T-helper 2 cell treated with Interferon-gamma antibody and Interleukin-4, amounts not matched to agents 100 ng/mL and 5 ng/mL, for 36 hours (primary cell): Measurements from ENCODE around the gene FNDC4. TPM values are rescaled to one million over a fixed set of nuclear protein-coding genes. Genes with fewer than 3 reads are reported as not detected.
"Not testable (repeated sequence)": the region's sequence is repeated elsewhere in the genome, so short reads cannot be mapped to it uniquely, and the experiment has no call there.

Source experiments
- intact Hi-C: fragments of 100-400 bp; cut with micrococcal nuclease; formaldehyde crosslinking; loops from one replicate; pipeline ENCODE4 v1.15.1; 2023
- total RNA-seq: library from RNA; stranded (reverse); gene quantifications from 2 replicates; pipeline ENCODE4 v1.2.3, GENCODE V29; 2022

The FNDC4 gene, protein sequence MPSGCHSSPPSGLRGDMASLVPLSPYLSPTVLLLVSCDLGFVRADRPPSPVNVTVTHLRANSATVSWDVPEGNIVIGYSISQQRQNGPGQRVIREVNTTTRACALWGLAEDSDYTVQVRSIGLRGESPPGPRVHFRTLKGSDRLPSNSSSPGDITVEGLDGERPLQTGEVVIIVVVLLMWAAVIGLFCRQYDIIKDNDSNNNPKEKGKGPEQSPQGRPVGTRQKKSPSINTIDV
- not detected in 2 replicates for total RNA-seq

DNA sequence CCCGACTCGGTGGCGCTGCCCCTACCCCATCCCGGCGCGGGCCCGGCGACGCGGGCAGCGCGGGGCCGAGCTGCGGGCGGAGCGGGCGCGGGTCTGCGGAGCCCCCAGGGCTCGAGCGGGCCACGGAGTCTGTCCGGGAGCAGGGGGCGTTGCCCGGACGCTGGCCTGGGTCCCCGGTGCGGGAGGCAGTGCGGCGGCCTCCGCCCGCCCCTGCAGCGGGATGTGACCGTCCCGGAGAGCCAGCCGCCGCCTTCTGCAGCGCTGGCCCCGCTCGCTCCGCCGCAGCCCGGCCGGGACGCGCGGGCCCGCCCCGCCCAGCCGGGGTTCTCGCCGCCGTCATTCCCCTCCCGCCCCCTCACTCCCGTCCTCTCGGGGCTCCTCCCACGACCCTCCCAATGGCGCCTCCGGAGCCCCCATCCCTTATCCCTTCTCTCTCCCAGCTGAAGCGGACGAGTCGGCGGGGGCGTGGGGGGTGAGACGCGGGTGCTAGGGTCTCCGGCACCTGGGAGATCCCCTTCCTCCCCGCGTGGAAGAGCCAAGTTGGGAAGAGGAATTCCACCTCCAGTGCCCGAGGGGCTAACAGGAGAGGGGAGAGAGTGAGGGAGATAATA lies at the start of gene FNDC4:
Gene FNDC4 (minus strand): TSS at position 257 of the 611 bp plus-strand sequence. CDS start 521 bp downstream, outside the sequence.
- intact Hi-C loops, result no loop called here

DNA sequence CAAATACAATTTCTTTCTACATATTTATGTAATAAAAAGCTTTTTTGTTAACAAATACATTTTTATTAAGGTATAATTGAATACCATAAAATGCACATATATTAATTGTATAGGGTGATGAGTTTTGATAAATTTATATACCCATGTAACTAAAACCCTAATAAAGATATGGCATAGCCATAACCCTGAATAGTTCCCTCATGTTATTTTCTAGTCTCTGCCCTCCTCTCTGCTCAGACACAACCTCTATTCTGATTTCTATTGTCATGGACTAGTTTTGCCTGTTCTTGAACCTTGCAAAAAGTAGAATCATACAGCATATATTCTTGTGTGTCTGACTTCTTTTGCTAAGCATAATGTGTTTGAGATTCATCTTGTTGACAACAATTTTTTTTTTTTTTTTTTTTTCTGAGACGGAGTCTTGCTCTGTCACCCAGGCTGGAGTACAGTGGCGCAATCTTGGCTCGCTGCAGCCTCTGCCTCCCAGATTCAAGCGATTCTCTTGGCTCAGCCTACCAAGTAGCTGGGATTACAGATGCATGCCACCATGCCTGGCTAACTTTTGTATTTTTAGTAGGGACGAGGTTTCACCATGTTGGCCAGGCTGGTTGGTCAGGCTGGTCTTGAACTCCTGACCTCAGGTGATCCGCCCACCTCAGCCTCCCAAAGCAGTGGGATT lies 49.3 kb upstream of the FNDC4 start:
- intact Hi-C loops, result no loop called here

DNA sequence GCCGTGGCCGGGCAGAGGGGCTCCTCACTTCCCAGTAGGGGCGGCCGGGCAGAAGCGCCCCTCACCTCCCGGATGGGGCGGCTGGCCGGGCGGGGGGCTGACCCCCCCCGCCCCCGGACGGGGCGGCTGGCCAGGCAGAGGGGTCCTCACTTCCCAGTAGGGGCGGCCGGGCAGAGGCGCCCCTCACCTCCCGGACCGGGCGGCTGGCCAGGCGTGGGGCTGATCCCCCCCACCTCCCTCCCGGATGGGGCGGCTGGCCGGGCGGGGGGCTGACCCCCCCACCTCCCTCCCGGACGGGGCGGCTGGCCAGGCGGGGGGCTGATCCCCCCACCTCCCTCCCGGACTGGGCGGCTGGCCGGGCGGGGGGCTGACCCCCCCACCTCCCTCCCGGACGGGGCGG lies 44.6 kb upstream of the FNDC4 start:
- intact Hi-C loops, result not testable (repeated sequence)

DNA sequence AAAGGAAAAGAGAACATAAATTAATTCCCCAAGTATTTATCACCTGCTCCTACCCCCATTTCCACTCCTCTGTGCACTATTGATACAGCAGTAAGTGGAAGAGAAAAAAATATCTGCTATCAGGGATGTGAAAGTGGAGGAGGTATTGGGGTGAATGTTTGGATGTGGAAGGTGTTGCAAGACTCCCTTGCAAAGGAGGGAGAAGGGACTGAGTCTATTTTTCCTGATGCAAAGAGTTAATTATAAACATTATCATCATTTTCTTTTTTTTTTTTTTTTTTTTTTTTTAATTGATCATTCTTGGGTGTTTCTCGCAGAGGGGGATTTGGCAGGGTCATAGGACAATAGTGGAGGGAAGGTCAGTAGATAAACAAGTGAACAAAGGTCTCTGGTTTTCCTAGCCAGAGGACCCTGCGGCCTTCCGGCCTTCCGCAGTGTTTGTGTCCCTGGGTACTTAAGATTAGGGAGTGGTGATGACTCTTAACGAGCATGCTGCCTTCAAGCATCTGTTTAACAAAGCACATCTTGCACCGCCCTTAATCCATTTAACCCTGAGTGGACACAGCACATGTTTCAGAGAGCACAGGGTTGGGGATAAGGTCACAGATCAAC lies 43.9 kb upstream of the FNDC4 start:
- intact Hi-C loops, result not testable (repeated sequence)

DNA sequence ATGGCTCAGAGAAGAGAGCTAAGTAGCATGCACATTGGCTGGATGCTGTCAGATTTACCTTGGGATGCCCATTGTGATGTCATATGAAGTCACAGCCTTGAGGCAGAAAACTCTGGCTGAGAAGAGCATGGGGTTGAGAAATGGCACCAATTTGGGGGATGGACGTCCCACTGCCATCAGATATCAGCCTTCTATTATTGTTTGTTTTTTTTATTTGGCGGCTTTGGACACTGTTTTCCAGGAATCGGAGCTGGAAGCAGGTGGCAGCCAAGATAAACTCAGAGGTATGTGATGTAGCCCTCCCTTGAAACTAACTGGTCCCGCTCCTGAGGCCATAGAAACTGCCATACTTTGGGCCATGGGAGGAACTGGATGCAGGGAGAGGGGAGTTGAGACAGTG lies 42.3 kb upstream of the FNDC4 start:
- intact Hi-C loops, result no loop called here

DNA sequence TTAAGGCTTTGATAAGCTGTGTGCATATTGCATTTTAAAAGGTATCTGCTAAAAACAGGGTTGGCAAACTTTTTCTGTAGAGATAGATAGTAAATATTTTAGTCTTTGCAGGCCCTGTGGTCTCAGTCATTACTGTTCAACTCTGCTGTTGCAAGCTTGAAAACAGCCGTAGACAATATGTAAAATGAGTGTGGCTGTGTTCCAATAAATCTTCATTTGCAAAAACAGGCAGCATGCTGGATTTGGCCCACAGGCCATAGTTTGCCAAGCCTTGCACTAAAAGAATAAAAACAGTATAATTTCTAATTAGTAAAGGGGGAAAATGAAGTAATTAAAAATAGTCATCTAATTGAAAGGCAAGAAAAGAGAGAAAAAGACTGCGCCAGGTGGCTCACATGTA lies 37.0 kb upstream of the FNDC4 start:
- intact Hi-C loops, result no loop called here

DNA sequence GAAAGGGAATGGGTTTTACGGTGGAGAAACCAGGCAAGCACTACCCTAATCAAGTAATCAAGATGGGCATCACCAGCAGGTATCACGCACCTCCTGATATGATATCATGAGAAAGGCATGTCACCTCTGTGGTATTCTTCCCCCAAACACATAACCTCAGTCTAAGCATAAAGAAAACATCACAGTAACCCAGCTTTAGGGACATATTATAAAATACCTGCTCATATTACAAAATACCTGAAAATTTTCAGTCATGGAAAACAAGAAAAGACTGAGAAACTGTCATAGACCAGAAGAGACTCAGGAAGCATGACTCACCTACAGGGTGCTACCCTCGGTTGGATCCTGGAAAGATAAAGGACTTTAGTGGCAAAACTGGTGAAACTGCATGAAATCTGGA lies 32.2 kb upstream of the FNDC4 start:
- intact Hi-C loops, result no loop called here

DNA sequence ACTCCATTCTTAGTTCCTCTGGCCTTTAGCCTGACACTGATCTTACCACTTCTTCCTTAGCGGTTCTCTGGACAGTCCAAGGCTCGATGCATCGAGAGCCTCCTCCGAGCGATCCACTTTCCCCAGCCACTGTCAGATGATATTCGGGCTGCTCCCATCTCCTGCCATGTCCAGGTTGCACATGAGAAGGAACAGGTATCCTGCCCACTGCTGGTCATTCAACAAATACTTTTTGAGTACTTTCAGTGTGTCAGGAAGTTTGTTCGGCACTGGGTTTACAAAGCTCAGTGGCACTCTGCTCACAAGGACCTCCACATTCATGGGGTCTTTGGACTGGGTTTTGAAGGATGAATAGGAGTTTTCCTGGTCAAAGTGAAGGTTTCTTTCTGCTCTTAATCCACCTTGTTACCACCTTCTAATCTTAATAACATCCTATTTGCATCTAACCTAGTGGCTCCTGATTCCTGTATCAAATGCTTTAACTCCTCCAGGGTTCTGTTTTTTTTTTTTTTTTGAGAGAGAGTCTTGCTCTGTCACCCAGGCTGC lies 27.5 kb upstream of the FNDC4 start:
- intact Hi-C loops, result no loop called here

DNA sequence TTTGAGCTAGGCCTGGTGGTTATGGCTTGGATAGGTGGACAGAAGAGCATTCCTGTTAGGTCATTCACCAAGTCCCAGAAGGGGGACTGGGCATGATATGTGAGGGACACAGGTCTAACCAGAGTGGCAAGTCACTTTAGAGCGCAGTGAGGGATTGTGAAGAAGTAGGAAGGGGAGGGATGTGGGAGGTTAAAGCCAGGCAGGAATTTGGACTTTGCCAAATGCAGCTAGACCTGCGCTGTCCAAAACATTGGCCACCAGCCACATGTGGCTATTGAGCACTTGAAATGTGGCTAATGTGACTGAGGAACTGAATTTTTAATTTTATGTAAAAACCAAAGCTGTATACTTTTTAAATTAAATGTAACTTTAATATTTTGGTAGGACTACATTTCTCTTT lies 25.3 kb upstream of the FNDC4 start:
- intact Hi-C loops, result no loop called here

DNA sequence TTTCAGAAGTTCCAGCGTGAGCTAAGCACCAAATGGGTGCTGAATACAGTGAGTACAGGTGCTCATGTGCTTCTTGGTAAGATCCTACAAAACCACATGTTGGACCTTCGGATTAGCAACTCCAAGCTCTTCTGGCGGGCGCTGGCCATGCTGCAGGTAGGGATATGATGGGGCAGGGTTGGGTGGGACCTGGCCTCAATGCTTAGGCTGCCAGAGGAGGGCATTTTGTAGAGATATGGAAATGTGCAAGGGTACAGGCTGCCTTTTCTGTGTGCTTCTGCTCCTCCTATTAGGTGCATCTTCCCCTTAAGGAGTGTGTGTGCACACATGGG lies 23.7 kb upstream of the FNDC4 start:
- intact Hi-C loops, result no loop called here

DNA sequence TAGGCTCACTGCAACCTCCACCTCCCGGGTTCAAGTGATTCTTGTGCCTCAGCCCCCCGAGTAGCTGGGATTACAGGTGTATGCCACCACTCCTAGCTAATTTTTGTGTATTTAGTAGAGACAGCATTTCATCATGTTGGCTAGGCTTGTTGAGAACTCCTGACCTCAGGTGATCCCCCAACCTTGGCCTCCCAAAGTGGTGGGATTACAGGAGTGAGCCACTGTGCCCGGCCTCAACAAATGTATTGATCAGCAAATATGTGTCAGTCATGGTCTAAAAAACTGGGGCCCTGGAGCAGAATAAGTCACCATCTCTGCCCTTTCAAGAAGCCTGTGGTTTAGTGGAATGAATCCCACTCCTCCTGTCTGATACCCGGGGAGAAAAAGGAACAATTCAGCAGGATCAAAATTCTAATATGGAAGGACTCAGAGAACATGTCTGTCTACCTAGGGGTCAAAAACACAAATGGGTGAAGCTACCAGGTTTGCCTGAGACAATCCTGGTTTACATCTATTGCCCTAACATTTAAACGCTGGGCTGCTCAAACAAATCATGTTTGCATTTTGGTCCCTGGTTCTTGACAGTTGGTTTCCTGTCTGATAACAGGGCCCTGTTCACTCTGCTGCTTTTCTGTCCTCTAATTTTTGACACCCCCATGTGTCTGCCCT lies 23.2 kb upstream of the FNDC4 start:
- intact Hi-C loops, result no loop called here

DNA sequence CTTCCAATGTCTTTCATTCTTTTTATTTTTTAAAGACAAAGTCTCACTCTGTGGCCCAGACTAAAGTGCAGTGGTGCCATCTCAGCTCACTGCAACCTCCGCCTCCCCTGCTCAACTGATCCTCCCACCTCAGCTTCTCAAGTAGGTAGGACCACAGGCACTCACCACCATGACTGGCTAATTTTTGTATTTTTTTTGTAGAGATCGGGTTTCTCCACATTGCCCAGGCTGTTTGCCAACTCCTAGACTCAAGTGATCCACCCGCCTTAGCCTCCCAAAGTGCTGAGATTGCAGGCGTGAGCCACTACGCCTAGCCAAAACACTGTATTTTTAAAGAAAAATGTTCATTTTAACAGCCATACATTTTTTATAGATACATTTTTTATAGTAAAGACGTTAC lies 14.3 kb upstream of the FNDC4 start:
- intact Hi-C loops, result no loop called here

DNA sequence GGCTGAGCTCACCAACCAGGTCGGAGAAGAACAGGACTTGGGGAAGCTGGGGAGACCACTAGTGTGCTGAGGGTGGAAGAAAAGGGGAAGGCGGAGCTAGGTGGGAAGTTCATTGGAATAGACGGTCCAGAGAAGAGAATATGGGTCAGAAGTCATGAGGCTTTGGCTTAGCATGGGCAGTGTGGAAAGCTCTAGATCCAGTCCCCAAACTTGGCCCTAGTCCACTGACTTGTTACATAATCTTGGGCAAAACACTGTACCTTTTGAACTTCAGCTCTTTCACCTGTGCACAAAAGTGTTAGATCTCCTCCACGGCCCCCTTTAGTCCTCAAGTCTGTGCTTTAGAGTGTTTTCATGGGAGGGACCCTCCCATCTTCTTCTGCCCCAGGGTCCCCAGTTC lies 12.3 kb upstream of the FNDC4 start:
- intact Hi-C loops, result no loop called here

DNA sequence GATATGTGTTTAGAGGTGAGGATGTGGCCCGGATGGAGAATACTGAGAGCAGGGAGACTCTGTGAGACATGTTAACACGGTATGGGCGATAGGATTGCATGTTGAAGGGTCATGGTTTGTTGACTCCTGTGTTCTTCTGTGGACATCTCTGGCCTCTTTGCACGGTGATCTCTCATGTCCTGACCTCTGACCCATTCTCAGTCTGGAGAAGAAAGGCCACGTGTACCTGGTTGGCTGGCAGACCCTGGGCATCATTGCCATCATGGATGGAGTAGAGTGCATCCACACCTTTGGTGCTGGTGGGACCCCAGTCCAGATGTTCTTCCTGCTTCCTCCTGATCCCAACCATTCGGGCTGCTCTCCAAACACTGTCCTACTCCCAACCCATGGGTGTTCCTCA lies 11.6 kb upstream of the FNDC4 start:
- intact Hi-C loops, result no loop called here

DNA sequence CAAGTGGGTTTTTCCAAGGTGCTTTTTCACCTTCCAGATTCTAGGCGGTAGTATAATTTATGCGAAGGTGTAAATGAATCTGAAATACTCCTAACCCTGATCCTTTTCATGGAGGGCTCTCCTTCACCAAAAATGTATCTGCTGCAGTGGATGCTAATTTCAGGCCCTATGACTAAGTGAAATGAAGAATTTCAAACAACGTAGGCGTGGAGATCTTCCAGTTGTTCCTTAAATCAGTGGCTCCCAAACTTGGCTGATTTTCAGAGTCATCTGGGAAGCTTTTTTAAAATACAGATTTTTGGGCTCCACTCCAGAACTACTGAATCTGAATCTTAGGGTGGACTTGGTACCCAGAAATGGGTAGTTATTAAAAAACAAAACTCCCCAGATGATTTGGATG lies 7.1 kb upstream of the FNDC4 start:
- intact Hi-C loops, result no loop called here

DNA sequence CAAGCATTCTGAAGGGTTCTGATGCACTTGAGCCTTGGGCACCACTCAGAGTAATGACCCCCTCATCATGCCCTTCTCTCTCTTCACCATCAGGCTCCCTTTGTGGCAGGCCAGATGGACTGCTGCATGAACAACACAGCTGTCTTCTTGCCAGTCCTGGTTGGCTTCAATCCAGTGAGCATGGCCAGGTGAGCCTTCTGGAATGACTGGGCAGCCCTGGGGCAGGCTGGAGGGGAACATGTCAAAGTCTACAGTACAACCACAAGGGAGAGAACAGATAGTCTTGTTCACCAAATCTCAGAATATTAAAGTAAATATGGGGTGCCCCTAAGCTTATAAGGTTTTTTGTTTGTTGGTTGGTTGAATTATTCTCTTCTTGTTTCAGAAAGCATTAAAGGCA lies 6.0 kb upstream of the FNDC4 start:
- intact Hi-C loops, result no loop called here

DNA sequence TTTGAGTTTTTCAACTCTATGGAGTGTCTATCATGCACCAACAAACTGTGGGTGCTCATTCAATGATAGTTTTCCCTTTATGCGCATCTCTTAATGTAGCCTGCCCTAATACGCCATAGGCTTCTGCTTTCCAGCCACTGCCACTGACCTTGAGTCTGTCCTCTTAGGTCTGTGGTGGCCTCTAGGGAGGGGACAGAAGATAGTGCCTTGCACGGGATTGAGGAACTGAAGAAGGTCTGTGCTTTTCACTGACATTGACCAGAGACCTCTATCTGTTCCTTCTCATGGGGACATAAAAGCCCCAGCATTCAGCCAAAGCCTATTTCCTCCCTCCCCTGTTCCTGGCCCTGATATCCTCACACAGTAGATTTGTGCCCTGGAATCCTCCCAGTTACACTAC lies 4.0 kb upstream of the FNDC4 start:
- intact Hi-C loops, result no loop called here

DNA sequence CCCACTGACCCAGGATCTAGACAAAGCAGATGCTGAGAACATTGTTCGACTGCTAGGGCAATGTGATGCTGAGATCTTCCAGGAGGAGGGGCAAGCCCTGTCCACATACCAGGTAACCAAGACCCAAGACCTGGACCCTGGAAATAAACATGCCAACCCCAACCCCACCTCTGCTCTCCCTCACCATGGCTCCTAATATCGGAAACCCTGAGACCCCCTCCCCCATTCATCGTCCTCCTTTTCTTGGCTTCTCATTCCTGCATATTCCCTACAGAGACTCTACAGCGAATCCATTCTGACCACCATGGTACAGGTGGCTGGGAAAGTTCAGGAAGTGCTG lies 2.3 kb upstream of the FNDC4 start:
- intact Hi-C loops, result no loop called here

DNA sequence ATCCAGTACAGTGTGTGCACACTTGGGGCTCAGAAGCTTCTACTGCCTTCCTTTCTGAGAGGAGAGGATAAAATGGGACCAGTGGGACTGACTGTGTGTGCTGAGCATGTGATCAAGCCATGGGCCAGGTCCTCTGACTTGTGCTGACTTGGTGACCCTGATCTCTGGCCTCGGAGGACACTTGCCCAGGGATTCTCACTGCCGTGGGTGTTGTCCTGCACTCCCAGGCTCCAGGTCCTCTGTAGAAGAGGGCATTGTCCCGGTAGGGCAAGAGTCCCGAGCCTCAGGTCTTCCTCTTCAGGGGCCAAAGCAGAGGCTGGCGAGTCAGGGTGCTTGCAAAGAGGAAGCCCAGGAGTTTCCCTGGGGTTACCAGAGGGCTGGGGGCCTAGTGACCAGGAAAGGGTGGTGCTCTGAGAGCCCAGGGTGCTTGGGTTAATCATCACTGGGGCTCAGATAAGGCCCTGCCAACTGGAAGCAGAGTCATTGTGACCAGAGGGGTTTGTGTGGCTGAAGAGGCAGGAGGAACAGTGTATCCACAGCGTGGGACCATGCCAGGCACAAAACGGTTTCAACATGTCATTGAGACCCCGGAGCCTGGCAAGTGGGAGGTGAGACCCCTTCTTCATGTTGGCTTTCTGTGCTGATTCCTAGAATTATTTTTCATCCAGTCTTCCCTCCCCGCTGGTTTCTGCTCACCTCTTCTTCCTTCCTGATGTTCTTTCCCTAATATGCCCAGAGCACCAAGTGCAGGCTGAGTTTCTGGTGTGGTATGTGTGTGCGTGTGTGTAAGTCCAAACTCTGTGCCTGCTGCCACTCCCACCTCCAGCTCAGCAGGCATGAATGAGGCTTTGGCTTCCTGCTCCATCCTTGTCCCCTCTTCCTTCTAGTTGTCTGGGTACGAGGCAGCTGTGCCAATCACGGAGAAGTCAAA lies 1.6 kb upstream of the FNDC4 start, which contains the start of gene GCKR:
Gene GCKR (plus strand): TSS at position 483 of the 931 bp plus-strand sequence. CDS start 66 bp downstream, at position 549.
- intact Hi-C loops, result no loop called here

DNA sequence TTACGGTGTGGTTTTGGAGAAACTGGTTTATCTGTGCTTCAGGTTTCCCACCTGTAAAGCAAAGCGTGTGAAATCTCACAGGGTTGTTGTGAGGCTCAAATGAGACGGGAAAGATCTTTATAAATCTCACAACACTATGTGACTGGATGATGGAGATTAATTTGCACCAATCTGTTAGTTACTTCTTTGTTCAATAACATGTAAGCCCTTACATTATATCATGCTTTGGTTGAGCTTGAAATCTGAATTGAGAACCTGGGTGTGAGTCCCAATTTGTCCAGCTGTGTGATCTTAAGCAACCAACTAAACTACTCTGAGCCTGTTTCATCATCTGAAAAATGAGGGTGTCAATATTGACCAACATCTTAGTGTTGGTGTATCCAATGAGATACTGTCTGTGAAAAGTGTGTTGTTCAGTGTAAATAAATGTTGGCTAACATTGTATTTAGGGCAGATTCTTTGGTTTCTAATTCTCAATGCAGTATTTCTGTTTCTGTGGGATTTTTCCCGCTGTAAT lies 898 bp upstream of the FNDC4 start:
- intact Hi-C loops, result no loop called here
